ENCODE measurements around the gene POLR2M. TPM values are rescaled to one million over a fixed set of nuclear protein-coding genes. Genes with fewer than 3 reads are reported as not detected.

POLR2M gene
- total RNA-seq, 1 experiment from 2014 or later = 86.2 TPM

DNA sequence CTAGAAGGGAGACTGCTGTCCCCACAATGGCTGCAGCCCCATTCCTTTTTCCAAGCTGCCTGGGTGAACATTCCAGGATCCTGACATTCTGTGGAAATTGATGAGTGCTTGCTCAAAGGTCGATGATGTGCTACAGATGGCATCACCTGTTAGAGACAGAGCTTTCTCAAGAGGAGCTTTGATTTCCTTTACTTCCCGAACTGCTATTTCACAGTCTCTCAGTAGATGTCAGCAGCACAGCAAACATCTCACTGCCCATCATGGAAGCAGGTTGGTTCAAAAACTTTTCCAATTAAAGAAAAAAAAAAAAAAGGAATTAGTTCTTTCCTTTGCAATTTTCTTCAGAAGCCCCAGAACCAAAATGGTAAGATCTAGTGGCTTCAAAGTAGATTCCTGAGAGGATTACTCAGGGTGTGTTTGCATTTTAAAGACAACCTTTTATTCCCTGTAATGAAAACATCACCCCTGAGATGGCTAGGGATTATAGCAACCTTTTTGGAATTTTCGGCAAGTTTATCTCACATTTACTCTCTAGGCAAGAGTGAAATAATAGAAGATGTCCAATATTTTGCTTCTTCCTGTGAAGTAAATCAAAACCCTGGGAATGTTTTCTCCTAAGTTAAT, 44.8 kb downstream of the POLR2M start:
- Histone ChIP-seq H3K9me2 (ENCODE audit: insufficient read depth) (no peaks in the 10 kb centered on the region), H3K27ac (ENCODE audit: low read depth, low read length) (no peak overlapping the region), H3K9ac (ENCODE audit: low read length) (no peak overlapping the region), H4K20me1 (ENCODE audit: insufficient read depth) (no peaks in the 10 kb centered on the region), H3K4me1 (ENCODE audit: control insufficient read depth in 1 of 2, insufficient read depth in 2 of 2, low read length in 2 of 2) (no peaks in the 10 kb centered on the region), H3K27me3 (ENCODE audit: insufficient read depth, low read length) (no peaks in the 10 kb centered on the region), H3K79me2 (ENCODE audit: insufficient read depth, low read length) (no peaks in the 10 kb centered on the region), H3K4me3 (replicated peaks in 1 of 2; ENCODE audit: low read depth in 1 of 2, low read length in 2 of 2) (no peak overlapping the region), H3K9me3 (ENCODE audit: control insufficient read depth in 1 of 2, insufficient read depth in 1 of 2, low read depth in 1 of 2, low read length in 2 of 2) (no peaks in the 10 kb centered on the region), H3K4me2 (ENCODE audit: low read length) (no peak overlapping the region), H3K36me3 (ENCODE audit: control insufficient read depth in 1 of 2, insufficient read depth in 2 of 2, low read length in 2 of 2) (no peaks in the 10 kb centered on the region), H2AFZ (ENCODE audit: low read depth, low read length, poor library complexity, severe bottlenecking) (no peak overlapping the region)
- peak; percentile 71 for TF ChIP-seq RAD21 (IDR thresholded peaks at IDR 0.05; ENCODE audit: low read depth)
- no peak for TF ChIP-seq ZFX (IDR thresholded peaks at IDR 0.05)
- TF ChIP-seq, protein P1, sequence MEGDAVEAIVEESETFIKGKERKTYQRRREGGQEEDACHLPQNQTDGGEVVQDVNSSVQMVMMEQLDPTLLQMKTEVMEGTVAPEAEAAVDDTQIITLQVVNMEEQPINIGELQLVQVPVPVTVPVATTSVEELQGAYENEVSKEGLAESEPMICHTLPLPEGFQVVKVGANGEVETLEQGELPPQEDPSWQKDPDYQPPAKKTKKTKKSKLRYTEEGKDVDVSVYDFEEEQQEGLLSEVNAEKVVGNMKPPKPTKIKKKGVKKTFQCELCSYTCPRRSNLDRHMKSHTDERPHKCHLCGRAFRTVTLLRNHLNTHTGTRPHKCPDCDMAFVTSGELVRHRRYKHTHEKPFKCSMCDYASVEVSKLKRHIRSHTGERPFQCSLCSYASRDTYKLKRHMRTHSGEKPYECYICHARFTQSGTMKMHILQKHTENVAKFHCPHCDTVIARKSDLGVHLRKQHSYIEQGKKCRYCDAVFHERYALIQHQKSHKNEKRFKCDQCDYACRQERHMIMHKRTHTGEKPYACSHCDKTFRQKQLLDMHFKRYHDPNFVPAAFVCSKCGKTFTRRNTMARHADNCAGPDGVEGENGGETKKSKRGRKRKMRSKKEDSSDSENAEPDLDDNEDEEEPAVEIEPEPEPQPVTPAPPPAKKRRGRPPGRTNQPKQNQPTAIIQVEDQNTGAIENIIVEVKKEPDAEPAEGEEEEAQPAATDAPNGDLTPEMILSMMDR (IDR thresholded peaks at IDR 0.05 in 2 of 3, conservative IDR thresholded peaks at IDR 0.05 in 1 of 3; ENCODE audit: borderline replicate concordance in 1 of 3, insufficient read depth in 1 of 3, low read depth in 2 of 3, low read length in 2 of 3) = peak; percentile 51 to 62 (median 60); a peak in 5 of 6 replicates
- CTCF ChIA-PET = interaction anchor here (0.6 to 4.9 kb wide), 22 partner anchors 9 to 461 kb away, joined by 3 to 133 read pairs (median 4); partner anchors contain the start of gene ALDH1A2
- DNase-seq (ENCODE audit: low read depth, low spot score) (no peak), ATAC-seq (peak; percentile 63)
- RAD21 ChIA-PET (ENCODE audit: low non-redundant PET in 1 of 2, low total read pairs in 2 of 2, uncharacterized antibody in 2 of 2, unreplicated experiment in 2 of 2) = interaction anchor here (0.6 to 1.5 kb wide), 8 partner anchors 74 to 431 kb away, joined by 3 to 10 read pairs (median 4); no protein-coding TSS in a partner anchor
- intact Hi-C loops (cut with micrococcal nuclease) = loop anchor here (1.0 to 2.0 kb wide), 2 partner anchors 110 to 316 kb away; no protein-coding TSS in a partner anchor
- POLR2A ChIA-PET = interaction anchor here (1.0 kb wide), 2 partner anchors 319 to 326 kb away, joined by 4 read pairs; no protein-coding TSS in a partner anchor
- BruUV-seq (replicated peaks) = no TSS peak

DNA sequence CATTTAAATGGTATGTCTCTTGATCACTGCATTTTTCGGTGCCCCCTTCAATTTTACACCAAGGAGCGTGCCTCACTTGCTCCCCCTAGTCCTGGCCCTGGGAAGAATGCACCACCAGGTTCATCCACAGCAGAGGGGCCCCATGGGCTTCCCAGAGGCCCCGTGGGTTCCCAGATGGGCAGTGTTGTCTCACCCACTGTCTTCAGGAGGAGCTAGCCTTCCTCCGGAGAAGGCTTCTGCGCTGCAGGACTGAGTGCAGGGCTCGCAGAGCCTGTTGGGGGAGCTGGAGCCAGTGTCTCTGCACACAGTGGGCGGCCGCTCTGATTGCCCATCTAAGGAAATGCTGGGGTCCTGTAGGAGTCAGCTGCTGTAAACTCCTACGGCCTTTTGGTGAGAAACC, 45.9 kb downstream of the POLR2M start:
- intact Hi-C loops (cut with micrococcal nuclease) = no loop called here
- BruUV-seq (replicated peaks) = no TSS peak
- Histone ChIP-seq H3K4me2 (ENCODE audit: low read length) (no peak overlapping the region), H3K27me3 (ENCODE audit: insufficient read depth, low read length) (no peaks in the 10 kb centered on the region), H4K20me1 (ENCODE audit: insufficient read depth) (no peaks in the 10 kb centered on the region), H2AFZ (ENCODE audit: low read depth, low read length, poor library complexity, severe bottlenecking) (no peak overlapping the region), H3K79me2 (ENCODE audit: insufficient read depth, low read length) (no peaks in the 10 kb centered on the region), H3K27ac (ENCODE audit: low read depth, low read length) (no peak overlapping the region), H3K36me3 (ENCODE audit: control insufficient read depth in 1 of 2, insufficient read depth in 2 of 2, low read length in 2 of 2) (no peaks in the 10 kb centered on the region), H3K9ac (ENCODE audit: low read length) (no peak overlapping the region), H3K9me3 (ENCODE audit: control insufficient read depth in 1 of 2, insufficient read depth in 1 of 2, low read depth in 1 of 2, low read length in 2 of 2) (no peaks in the 10 kb centered on the region), H3K4me1 (ENCODE audit: control insufficient read depth in 1 of 2, insufficient read depth in 2 of 2, low read length in 2 of 2) (no peaks in the 10 kb centered on the region), H3K4me3 (replicated peaks in 1 of 2; ENCODE audit: low read depth in 1 of 2, low read length in 2 of 2) (no peak overlapping the region), H3K9me2 (ENCODE audit: insufficient read depth) (no peaks in the 10 kb centered on the region)
- ATAC-seq (0 out of 2 replicates have a peak, but pooled peaks have one; percentile 34), DNase-seq (ENCODE audit: low read depth, low spot score) (no peak)
- CTCF ChIA-PET = interaction anchor here (2.1 to 4.9 kb wide), 3 partner anchors 10 to 318 kb away, joined by 11 to 133 read pairs (median 125); no protein-coding TSS in a partner anchor
- POLR2A ChIA-PET = no interaction called here
- RAD21 ChIA-PET (ENCODE audit: low non-redundant PET in 1 of 2, low total read pairs in 2 of 2, uncharacterized antibody in 2 of 2, unreplicated experiment in 2 of 2) = no interaction called here
- TF ChIP-seq, protein P1 (IDR thresholded peaks at IDR 0.05 in 2 of 3, conservative IDR thresholded peaks at IDR 0.05 in 1 of 3; ENCODE audit: borderline replicate concordance in 1 of 3, insufficient read depth in 1 of 3, low read depth in 2 of 3, low read length in 2 of 3) = peak in 2 of 3 experiments; percentile 16 to 32; a peak in 2 of 6 replicates
- TF ChIP-seq SIN3A (IDR thresholded peaks at IDR 0.05; ENCODE audit: low read depth) = no peak

Measured in HCT116 (cell line).